ENCODE measurements around the gene SLC4A1.
"Not testable (repeated sequence)": the region's sequence is repeated elsewhere in the genome, so short reads cannot be mapped to it uniquely, and the experiment has no call there.

SLC4A1 gene

GRCh38 chr17:44255915-44256314 lies 12.0 kb downstream of the SLC4A1 start:
- no peak for DNase-seq

GRCh38 chr17:44254361-44255095 lies 13.4 kb downstream of the SLC4A1 start:
- DNase-seq = no peak

GRCh38 chr17:44253006-44253405 lies 14.9 kb downstream of the SLC4A1 start:
- DNase-seq = no peak

- DNase-seq = no peak
These were observed 16.9 kb downstream of the SLC4A1 start for GRCh38 chr17:44251062-44251461.

- no peak for DNase-seq
These were observed 18.3 kb downstream of the SLC4A1 start for GRCh38 chr17:44249501-44250246.

- no peak for DNase-seq
These were observed 19.8 kb downstream of the SLC4A1 start for GRCh38 chr17:44247876-44248736.

- no peak for DNase-seq
These were observed 20.5 kb downstream of the SLC4A1 start for GRCh38 chr17:44247440-44247841.

GRCh38 chr17:44241106-44241624 lies 26.8 kb downstream of the SLC4A1 start:
- no peak for DNase-seq

- DNase-seq = not testable (repeated sequence)
These were observed 30.0 kb downstream of the SLC4A1 start for GRCh38 chr17:44237886-44238285.

GRCh38 chr17:44236444-44236991 lies 31.4 kb downstream of the SLC4A1 start:
- DNase-seq = no peak

- DNase-seq = no peak
These were observed 32.4 kb downstream of the SLC4A1 start for GRCh38 chr17:44235583-44235936.

GRCh38 chr17:44233582-44233981 lies 34.4 kb downstream of the SLC4A1 start:
- no peak for DNase-seq

- DNase-seq = no peak
These were observed 35.9 kb downstream of the SLC4A1 start for GRCh38 chr17:44232061-44232460.

GRCh38 chr17:44230140-44230539 lies 37.8 kb downstream of the SLC4A1 start:
- DNase-seq = no peak

GRCh38 chr17:44229090-44229489 lies 38.8 kb downstream of the SLC4A1 start:
- no peak for DNase-seq

- DNase-seq = no peak
These were observed 44.3 kb downstream of the SLC4A1 start for GRCh38 chr17:44223541-44224071.

GRCh38 chr17:44222112-44222869 lies 45.6 kb downstream of the SLC4A1 start:
- no peak for DNase-seq

GRCh38 chr17:44221862-44222111 lies 46.1 kb downstream of the SLC4A1 start:
- DNase-seq = no peak

- DNase-seq = peak; percentile 31
These were observed 46.7 kb downstream of the SLC4A1 start for GRCh38 chr17:44221084-44221861.

GRCh38 chr17:44220213-44221083 lies 47.5 kb downstream of the SLC4A1 start:
- peak; percentile 34 for DNase-seq

Measured in activated T-cell treated with anti-CD3 and anti-CD28 coated beads for 4 hours (primary cell).